Stimulated activated CD4-positive, alpha-beta T cell treated with anti-CD3 and anti-CD28 coated beads, Interleukin-1b, Interleukin-23, amount 100 ng/mL, for 4 hours (primary cell): ENCODE measurements around the gene AP1G1.
"Not testable (repeated sequence)": the region's sequence is repeated elsewhere in the genome, so short reads cannot be mapped to it uniquely, and the experiment has no call there.

Source experiments
- DNase-seq, 2 donors: peaks; one replicate each; pipeline ENCODE4 v3.0.0-alpha.2; 2020; ENCODE audit warnings: low read depth in 2 of 2

AP1G1 gene

GRCh38 chr16:71703333-71703732, 105.3 kb downstream of the AP1G1 start:
- DNase-seq = no peak

DNA sequence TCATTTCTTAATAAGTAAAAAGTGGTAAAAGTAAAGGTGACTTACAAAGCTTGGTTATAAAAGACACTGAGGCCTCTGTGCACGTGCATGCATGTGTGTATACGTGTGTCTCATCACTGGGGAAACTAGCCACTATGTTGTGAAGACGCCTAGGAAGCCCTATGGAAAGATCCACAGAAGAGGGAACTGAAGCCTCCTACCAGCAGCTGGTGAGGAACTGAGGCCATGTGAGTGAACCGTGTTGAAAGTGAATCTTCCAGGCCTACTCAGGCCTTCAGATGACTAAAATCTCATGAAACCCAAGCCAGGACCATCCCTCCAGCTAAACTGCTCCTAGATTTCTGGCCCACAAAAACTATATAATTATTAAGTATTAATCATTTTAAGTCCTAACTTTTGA, 107.8 kb downstream of the AP1G1 start:
- no peak for DNase-seq

DNA sequence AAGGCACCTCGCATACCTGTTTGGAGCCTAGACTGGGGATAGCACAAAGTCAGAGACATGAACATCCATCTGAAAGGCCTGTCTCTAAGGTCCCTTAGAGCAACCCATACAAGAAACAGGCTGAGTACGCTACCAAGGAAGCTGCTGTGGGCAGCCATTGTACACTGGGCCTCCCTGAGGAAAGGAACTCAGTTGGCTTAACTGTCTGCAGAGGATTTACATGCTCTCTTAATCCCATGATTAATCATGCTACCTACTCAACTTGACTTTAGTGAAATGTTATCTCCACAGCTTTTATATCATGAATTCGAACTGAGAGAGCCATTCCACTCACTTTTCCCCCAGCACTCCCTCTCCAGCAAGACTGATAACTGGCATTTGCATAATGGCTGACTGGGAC, 110.1 kb downstream of the AP1G1 start:
- no peak for DNase-seq

DNA sequence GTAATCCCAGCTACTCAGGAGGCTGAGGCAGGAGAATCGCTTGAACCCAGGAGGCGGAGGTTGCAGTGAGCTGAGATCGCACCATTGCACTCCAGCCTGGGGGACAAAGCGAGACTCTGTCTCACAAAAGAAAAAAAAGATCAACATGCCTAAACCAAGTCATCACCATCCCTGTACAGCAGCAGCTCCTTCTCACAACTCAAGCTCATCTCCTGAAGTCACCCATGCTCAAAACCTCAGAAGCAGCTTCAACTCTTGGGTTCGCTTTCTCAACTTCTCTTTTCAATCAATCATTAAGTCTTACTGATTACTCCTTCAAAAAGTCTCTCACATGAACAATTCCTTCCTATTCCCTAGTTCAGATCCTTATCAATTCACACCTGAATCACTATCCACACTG, 115.5 kb downstream of the AP1G1 start:
- DNase-seq = no peak

GRCh38 chr16:71689901-71690300, 118.7 kb downstream of the AP1G1 start:
- DNase-seq = no peak

GRCh38 chr16:71687861-71688260, 120.8 kb downstream of the AP1G1 start:
- DNase-seq = no peak

GRCh38 chr16:71684280-71684679, 124.4 kb downstream of the AP1G1 start:
- not testable (repeated sequence) for DNase-seq

- no peak for DNase-seq
Observed at GRCh38 chr16:71681360-71681759, 127.3 kb downstream of the AP1G1 start.
